Small intestine (tissue), 7 donors: ENCODE data around the gene ARHGAP4. TPM values are rescaled to one million over a fixed set of nuclear protein-coding genes. Genes with fewer than 3 reads are reported as not detected.

ENCODE experiments used
- DNase-seq, 2 donors: peaks; one replicate each; pipeline versions ENCODE4 v3.0.0 to v3.0.0-alpha.2; 2013
- FAIRE-seq: peaks from 2 replicates; lab custom pipeline; 2012; peaks lifted over from hg19 to GRCh38; lab: Jason Lieb, UNC
- H3K27ac ChIP-seq, 3 donors: one replicate each; pipeline ENCODE4 v1.5.1; 2013; ENCODE audit warnings: low read length in 2 of 3, mild to moderate bottlenecking in 2 of 3, control low read depth in 1 of 3, inconsistent platforms in 1 of 3, low read depth in 1 of 3, moderate library complexity in 1 of 3
- H3K27me3 ChIP-seq, 3 donors: one replicate each; pipeline ENCODE4 v1.6.1; 2013; ENCODE audit warnings: low read length in 3 of 3, inconsistent platforms in 1 of 3; ENCODE audit not compliant: control insufficient read depth in 3 of 3, insufficient read depth in 3 of 3
- H3K36me3 ChIP-seq, 3 donors: one replicate each; pipeline ENCODE4 v1.6.1; 2013; ENCODE audit warnings: low read length in 3 of 3, inconsistent platforms in 1 of 3, low read depth in 1 of 3, mild to moderate bottlenecking in 1 of 3, moderate library complexity in 1 of 3; ENCODE audit not compliant: control insufficient read depth in 3 of 3, insufficient read depth in 2 of 3
- H3K4me1 ChIP-seq, 3 donors: one replicate each; pipeline ENCODE4 v1.6.1; 2013; ENCODE audit warnings: low read length in 2 of 3, inconsistent platforms in 1 of 3, low read depth in 1 of 3, mild to moderate bottlenecking in 1 of 3, moderate library complexity in 1 of 3; ENCODE audit not compliant: control insufficient read depth in 3 of 3, insufficient read depth in 2 of 3
- H3K4me3 ChIP-seq, 3 donors: one replicate each; pipeline ENCODE4 v1.5.1; 2013; ENCODE audit warnings: low read length in 3 of 3, control low read depth in 1 of 3, inconsistent platforms in 1 of 3, low read depth in 1 of 3, mild to moderate bottlenecking in 1 of 3, moderate library complexity in 1 of 3
- H3K9me3 ChIP-seq, 2 donors: one replicate each; pipeline ENCODE4 v1.6.1; 2013; ENCODE audit warnings: low read depth in 1 of 2, low read length in 1 of 2; ENCODE audit not compliant: control insufficient read depth in 2 of 2, insufficient read depth in 1 of 2
- WGBS, 3 donors: extraction: QIAGEN DNeasy Blood & Tissue Kit; methylation state at CpG; one replicate each; pipeline ENCODE4 v1.1.7; 2013; 5-methylcytosine and 5-hydroxymethylcytosine counted together
- polyA plus RNA-seq, 4 donors: library from polyadenylated mRNA; stranded (reverse) in 3 of 4; unstranded in 1 of 4; fragments of 200-250 nt in 3 of 4; fragments of 120-200 nt in 1 of 4; gene quantifications; one replicate each; pipeline versions ENCODE4 v1.2.1 to v1.2.3, GENCODE V29; 2013
- donor health status: healthy with polysubstance abuse.
- donor health status: control.
- donor health status: control.
- donor health status: Bipolar disorder and iron deficiency.
- donor health status: healthy.

ARHGAP4 gene
- polyA plus RNA-seq, 4 donors, result 29.8 to 63.0 (median 49.0) TPM

DNA sequence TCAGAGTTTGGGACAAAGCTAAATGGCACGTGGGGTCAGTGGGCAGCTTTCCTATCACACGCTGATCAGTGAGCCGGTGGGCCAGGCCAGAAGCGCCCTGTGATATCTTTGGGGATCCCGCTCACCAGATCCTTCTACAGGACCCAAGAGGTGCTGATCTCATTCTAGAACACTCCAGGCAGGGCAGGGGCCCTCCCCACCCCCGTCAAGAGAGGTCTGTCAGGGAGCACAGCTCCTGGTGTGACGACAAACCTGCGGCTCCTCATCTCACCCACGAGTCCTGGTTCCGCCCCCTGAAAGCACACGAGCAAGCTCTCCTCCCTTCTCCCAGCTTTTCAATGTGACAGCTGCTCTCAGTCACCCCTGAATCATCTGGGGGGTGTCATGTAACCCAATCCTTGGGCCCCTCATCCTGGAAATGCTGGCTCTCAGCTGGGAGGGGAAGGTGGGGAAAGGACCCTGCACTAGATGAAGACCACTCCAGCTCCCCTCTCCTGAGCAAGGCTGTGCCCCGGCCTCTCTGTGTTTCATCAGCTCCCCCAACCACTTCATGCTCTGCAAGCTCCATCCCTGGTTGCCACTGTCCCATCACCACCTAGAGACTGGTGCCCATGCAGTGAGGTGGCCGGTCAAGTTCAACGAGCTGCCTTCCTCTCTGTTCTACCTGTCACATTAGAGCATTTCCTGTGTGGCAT, 40.9 kb upstream of the ARHGAP4 start:
- no peak for FAIRE-seq

DNA sequence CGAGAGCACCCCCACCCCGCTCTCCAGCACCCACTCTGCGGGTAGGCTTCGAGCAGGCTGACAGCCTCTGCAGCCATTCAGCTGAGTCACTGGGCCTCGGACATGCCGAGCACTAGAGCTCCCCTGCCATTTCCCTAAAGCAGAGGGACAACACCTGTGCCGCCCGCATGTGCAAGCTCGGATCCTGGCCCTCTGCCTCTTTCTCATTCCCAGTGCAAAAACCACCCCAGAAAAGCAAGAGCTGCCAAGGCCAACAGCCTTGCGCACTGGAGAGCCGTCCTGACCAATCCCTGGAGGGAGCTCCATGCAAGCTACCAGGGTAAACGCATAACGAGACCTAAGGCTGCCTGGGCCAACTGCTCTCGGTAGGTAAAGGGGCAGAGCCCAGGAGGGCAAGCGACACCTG, 40.2 kb upstream of the ARHGAP4 start:
- Histone ChIP-seq H3K27ac (peak overlapping the region in 1 of 3 donors; percentile 69), H3K4me1 (peaks cover 0 to 27% (median 0%) of the 10 kb centered on the region in 3 donors), H3K36me3 (peaks cover 2 to 76% (median 8%) of the 10 kb centered on the region in 3 donors), H3K9me3 (no peaks in the 10 kb centered on the region), H3K27me3 (no peaks in the 10 kb centered on the region), H3K4me3 (no peak overlapping the region)
- WGBS, 3 donors, result 70 to 91% (median 80%) methylated on average over 15 of the region's 15 CpGs
- no peak for DNase-seq
- no peak for FAIRE-seq

More for the DNA sequence above, 40.9 kb upstream of the ARHGAP4 start:
- Histone ChIP-seq H3K4me3 (no peak overlapping the region), H3K27ac (peak overlapping the region in 1 of 3 donors; percentile 69), H3K36me3 (peaks cover 2 to 69% (median 8%) of the 10 kb centered on the region in 3 donors), H3K9me3 (no peaks in the 10 kb centered on the region), H3K4me1 (peaks cover 0 to 27% (median 0%) of the 10 kb centered on the region in 3 donors), H3K27me3 (no peaks in the 10 kb centered on the region)
- 60 to 66% (median 61%) methylated on average over 13 to 14 of the region's 14 CpGs for WGBS, 3 donors
- DNase-seq, result no peak

GRCh38 chrX:153965406-153965805, 39.3 kb upstream of the ARHGAP4 start:
- Histone ChIP-seq H3K27ac (no peak overlapping the region), H3K36me3 (peaks cover 2 to 84% (median 8%) of the 10 kb centered on the region in 3 donors), H3K27me3 (no peaks in the 10 kb centered on the region), H3K9me3 (no peaks in the 10 kb centered on the region), H3K4me3 (no peak overlapping the region), H3K4me1 (peaks cover 0 to 27% (median 0%) of the 10 kb centered on the region in 3 donors)
- FAIRE-seq, result no peak
- DNase-seq, result no peak
- WGBS, 3 donors, result 69 to 72% (median 70%) methylated on average over 3 to 5 of the region's 5 CpGs

DNA sequence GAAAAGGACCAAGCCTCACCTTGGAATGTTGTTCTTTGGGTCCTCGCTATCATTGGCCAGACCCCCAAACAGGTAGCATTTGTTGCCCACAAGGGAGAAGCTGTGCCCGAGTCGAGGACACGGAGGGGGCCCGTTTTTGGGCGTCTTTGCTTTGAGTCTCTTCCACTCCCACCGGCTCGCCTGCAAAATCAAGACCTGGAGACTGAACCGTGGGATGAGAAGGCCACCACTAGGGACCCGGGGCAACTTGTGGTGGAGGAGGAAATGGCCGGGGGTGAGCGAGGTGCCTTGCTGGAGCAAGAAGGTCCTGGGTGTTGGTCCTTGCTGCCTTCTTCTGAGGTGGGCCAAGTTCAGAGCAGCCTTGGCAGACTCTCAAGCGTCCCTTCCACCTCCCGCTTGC, 38.0 kb upstream of the ARHGAP4 start:
- DNase-seq, result no peak
- Histone ChIP-seq H3K4me3 (no peak overlapping the region), H3K36me3 (peaks cover 7 to 91% (median 10%) of the 10 kb centered on the region in 3 donors), H3K9me3 (no peaks in the 10 kb centered on the region), H3K4me1 (peaks cover 0 to 23% (median 0%) of the 10 kb centered on the region in 3 donors), H3K27me3 (no peaks in the 10 kb centered on the region), H3K27ac (no peak overlapping the region)
- WGBS, 3 donors, result 88 to 90% (median 89%) methylated on average over 10 to 14 of the region's 14 CpGs
- FAIRE-seq, result no peak

DNA sequence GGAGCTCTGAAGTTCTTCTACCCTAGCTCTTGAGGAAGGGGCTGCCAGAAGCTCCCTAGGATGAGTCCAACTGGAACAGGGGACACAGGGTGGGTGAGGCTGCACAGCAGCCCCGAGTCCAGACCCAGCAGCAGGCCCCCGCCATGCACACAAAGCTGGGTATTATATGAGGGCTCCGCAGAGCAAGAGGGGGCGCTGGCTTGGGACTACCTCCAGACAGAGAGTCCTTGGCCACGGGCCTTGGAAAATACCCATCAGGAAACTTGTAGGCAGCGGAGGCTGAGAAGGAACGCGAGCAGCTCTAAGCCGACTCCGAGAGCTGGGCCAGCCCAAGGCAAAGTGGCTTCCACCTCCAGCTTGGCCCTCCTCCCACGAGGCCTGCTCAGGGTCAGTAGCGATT, 37.5 kb upstream of the ARHGAP4 start:
- H3K4me3 ChIP-seq, result no peak overlapping the region
- 92 to 93% (median 92%) methylated on average over 10 to 12 of the region's 12 CpGs for WGBS, 3 donors
- FAIRE-seq, result no peak
- no peaks in the 10 kb centered on the region for H3K27me3 ChIP-seq
- peaks cover 7 to 91% (median 10%) of the 10 kb centered on the region in 3 donors for H3K36me3 ChIP-seq
- H3K4me1 ChIP-seq, result peaks cover 0 to 18% (median 0%) of the 10 kb centered on the region in 3 donors
- H3K27ac ChIP-seq, result no peak overlapping the region
- DNase-seq, result no peak
- no peaks in the 10 kb centered on the region for H3K9me3 ChIP-seq

- no peaks in the 10 kb centered on the region for H3K27me3 ChIP-seq
- DNase-seq, result no peak
- H3K4me1 ChIP-seq, result no peaks in the 10 kb centered on the region
- peaks cover 14 to 91% (median 15%) of the 10 kb centered on the region in 3 donors for H3K36me3 ChIP-seq
- no peak overlapping the region for H3K27ac ChIP-seq
- H3K9me3 ChIP-seq, result no peaks in the 10 kb centered on the region
- no peak overlapping the region for H3K4me3 ChIP-seq
- 91 to 93% (median 92%) methylated on average over 11 of the region's 11 CpGs for WGBS, 3 donors
- FAIRE-seq, result no peak
These were observed 35.2 kb upstream of the ARHGAP4 start for GRCh38 chrX:153961292-153961691.

DNA sequence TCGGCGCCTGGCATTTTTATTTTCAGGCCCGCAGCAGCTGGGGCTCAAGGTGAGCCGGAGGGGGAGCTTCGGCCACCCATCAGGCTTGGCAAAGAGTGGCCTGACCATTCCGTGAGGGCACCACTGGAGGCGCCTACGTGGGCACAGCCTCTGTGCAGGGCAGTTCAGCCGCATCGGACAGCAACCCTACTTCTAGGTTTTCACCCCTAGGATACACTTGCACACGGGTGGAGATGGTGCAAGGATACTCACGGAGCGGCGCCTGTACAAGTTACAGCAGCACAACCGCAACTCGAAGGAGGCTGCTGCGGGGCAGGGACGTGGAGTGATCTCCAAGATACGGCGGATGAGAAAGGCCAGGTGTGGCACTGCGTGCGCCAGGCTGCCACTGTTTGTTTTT, 34.7 kb upstream of the ARHGAP4 start:
- H3K36me3 ChIP-seq, result peaks cover 15 to 95% (median 15%) of the 10 kb centered on the region in 3 donors
- H3K9me3 ChIP-seq, result no peaks in the 10 kb centered on the region
- DNase-seq (no peak), FAIRE-seq (no peak)
- no peaks in the 10 kb centered on the region for H3K4me1 ChIP-seq
- 93 to 96% (median 94%) methylated on average over 19 to 22 of the region's 22 CpGs for WGBS, 3 donors
- H3K27me3 ChIP-seq, result no peaks in the 10 kb centered on the region
- H3K4me3 ChIP-seq, result no peak overlapping the region
- no peak overlapping the region for H3K27ac ChIP-seq

DNA sequence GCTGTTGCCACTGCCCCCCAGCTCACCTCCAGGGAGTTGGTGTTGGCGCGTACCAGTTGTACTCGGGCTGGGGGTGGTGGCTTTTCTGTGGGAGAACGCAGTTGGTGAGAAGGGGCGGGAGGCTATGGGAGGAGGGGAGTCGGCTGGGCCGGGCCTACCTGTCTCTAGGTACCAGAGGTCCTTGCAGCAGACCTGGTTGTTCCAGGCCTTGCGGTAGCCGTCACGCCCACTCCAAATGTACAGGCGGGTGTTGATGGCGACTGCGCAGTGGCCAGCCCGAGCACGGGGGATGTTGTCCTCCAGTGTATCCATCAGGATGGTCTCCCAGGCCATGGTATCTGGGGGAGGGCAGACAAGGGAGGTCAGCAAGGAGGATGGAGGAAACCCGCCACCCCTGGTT, 34.0 kb upstream of the ARHGAP4 start:
- no peaks in the 10 kb centered on the region for H3K4me1 ChIP-seq
- H3K9me3 ChIP-seq, result no peaks in the 10 kb centered on the region
- 96 to 97% (median 96%) methylated on average over 14 to 16 of the region's 16 CpGs for WGBS, 3 donors
- H3K27ac ChIP-seq, result no peak overlapping the region
- DNase-seq (no peak), FAIRE-seq (no peak)
- H3K27me3 ChIP-seq, result no peaks in the 10 kb centered on the region
- no peak overlapping the region for H3K4me3 ChIP-seq
- peaks cover 15 to 98% (median 15%) of the 10 kb centered on the region in 3 donors for H3K36me3 ChIP-seq
